Liver (tissue), 2 donors: ENCODE data around the gene LRTM1.

Source experiments
- JUND ChIP-seq, 2 donors: IDR thresholded peaks; 2 replicates each; pipeline ENCODE4 v1.6.1; 2016; ENCODE audit warnings: antibody characterized with exemption in 2 of 2
- REST ChIP-seq: IDR thresholded peaks from 2 replicates; pipeline ENCODE4 v1.6.1; 2016; ENCODE audit warnings: antibody characterized with exemption, mild to moderate bottlenecking
- donor health status: healthy.

- TF ChIP-seq REST = no peak
- no peak for TF ChIP-seq JUND (IDR thresholded peaks at IDR 0.05)
Measured at GRCh38 chr3:54895613-54896012, 32.2 kb downstream of the LRTM1 start.
